ENCODE data around the gene TRIM41. TPM values are rescaled to one million over a fixed set of nuclear protein-coding genes. Genes with fewer than 3 reads are reported as not detected.

The TRIM41 gene
- total and polyA plus RNA-seq, 2 experiments from 2014 or later = 6.2 to 8.7 TPM

DNA sequence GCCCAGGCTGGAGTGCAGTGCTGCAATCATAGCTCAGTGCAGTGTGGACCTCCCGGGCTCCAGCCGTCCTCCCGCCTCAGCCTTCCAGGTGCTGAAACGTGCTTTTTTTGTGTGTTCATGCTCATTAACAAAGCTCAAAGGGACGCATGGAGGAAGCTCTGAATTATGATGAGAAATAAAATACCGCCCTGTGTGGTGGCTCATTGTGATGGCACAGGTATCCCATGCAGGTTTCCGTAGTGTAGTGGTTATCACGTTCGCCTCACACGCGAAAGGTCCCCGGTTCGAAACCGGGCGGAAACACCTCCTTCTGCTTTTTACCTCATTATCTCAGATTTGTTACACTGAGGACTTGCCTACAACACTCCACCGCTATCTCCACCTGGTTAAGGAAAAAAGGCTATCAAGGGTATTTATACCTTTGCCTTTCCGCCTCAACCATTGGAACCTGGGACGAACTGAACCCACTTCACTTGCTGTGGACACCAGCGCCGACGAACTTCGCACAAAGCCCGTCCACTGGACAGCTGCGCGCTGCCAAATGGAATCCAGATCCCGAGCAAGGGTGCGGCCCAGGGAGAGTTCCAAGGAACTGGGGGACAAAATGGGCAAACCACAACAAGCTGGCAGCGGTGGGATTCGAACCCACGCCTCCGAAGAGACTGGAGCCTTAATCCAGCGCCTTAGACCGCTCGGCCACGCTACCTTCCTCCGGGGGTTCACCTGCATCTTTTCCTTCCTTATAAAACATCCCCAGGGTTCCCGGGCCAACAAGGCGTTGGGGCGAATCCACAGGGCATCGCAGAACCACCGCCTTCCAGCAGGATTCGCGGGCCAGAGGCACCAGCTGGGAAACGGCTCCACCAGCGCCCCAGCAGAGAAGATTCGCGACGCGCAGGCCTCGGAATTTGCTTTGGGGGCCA, 49.4 kb upstream of the TRIM41 start:
- Histone ChIP-seq H3K27me3 (ENCODE audit: insufficient read depth) (peaks cover 34% of the 10 kb centered on the region), H4K20me1 (replicated peaks; ENCODE audit: insufficient read depth) (no peaks in the 10 kb centered on the region), H3K4me1 (ENCODE audit: insufficient read depth) (peaks cover 4% of the 10 kb centered on the region), H3K27ac (ENCODE audit: low read depth) (no peak overlapping the region), H3K36me3 (ENCODE audit: insufficient read depth) (no peaks in the 10 kb centered on the region), H3K4me3 (peak overlapping the region; percentile 75), H3K9me2 (ENCODE audit: insufficient read depth) (no peaks in the 10 kb centered on the region), H3K4me2 (peak overlapping the region; percentile 89), H3K79me2 (replicated peaks; ENCODE audit: insufficient read depth) (no peaks in the 10 kb centered on the region), H2AFZ (peak overlapping the region; percentile 99), H3F3A (replicated peaks; ENCODE audit: low read depth) (peaks cover 3% of the 10 kb centered on the region; the same call in 1 of the 2 replicates)
- DNase-seq (ENCODE audit: low spot score) (peak; percentile 92), ATAC-seq (peak; percentile 70)
- H3K4me1 Mint-ChIP-seq = peaks cover 17% of the 10 kb centered on the region
- TF ChIP-seq CREB1 (CRISPR knock-in tag; IDR thresholded peaks at IDR 0.05; ENCODE audit: low read depth) = peak; percentile 37; the same call in 1 of the 2 replicates
- TF ChIP-seq ZNF114 (CRISPR knock-in tag; IDR thresholded peaks at IDR 0.05) = peak; percentile 89; the same call in 1 of the 2 replicates
- TF ChIP-seq EZH2 (IDR thresholded peaks at IDR 0.05; ENCODE audit: low read depth, unreplicated experiment) = peak; percentile 24
- no peak for TF ChIP-seq ZNF331 (CRISPR knock-in tag; IDR thresholded peaks at IDR 0.05; ENCODE audit: low read depth)
- TF ChIP-seq, protein P1, sequence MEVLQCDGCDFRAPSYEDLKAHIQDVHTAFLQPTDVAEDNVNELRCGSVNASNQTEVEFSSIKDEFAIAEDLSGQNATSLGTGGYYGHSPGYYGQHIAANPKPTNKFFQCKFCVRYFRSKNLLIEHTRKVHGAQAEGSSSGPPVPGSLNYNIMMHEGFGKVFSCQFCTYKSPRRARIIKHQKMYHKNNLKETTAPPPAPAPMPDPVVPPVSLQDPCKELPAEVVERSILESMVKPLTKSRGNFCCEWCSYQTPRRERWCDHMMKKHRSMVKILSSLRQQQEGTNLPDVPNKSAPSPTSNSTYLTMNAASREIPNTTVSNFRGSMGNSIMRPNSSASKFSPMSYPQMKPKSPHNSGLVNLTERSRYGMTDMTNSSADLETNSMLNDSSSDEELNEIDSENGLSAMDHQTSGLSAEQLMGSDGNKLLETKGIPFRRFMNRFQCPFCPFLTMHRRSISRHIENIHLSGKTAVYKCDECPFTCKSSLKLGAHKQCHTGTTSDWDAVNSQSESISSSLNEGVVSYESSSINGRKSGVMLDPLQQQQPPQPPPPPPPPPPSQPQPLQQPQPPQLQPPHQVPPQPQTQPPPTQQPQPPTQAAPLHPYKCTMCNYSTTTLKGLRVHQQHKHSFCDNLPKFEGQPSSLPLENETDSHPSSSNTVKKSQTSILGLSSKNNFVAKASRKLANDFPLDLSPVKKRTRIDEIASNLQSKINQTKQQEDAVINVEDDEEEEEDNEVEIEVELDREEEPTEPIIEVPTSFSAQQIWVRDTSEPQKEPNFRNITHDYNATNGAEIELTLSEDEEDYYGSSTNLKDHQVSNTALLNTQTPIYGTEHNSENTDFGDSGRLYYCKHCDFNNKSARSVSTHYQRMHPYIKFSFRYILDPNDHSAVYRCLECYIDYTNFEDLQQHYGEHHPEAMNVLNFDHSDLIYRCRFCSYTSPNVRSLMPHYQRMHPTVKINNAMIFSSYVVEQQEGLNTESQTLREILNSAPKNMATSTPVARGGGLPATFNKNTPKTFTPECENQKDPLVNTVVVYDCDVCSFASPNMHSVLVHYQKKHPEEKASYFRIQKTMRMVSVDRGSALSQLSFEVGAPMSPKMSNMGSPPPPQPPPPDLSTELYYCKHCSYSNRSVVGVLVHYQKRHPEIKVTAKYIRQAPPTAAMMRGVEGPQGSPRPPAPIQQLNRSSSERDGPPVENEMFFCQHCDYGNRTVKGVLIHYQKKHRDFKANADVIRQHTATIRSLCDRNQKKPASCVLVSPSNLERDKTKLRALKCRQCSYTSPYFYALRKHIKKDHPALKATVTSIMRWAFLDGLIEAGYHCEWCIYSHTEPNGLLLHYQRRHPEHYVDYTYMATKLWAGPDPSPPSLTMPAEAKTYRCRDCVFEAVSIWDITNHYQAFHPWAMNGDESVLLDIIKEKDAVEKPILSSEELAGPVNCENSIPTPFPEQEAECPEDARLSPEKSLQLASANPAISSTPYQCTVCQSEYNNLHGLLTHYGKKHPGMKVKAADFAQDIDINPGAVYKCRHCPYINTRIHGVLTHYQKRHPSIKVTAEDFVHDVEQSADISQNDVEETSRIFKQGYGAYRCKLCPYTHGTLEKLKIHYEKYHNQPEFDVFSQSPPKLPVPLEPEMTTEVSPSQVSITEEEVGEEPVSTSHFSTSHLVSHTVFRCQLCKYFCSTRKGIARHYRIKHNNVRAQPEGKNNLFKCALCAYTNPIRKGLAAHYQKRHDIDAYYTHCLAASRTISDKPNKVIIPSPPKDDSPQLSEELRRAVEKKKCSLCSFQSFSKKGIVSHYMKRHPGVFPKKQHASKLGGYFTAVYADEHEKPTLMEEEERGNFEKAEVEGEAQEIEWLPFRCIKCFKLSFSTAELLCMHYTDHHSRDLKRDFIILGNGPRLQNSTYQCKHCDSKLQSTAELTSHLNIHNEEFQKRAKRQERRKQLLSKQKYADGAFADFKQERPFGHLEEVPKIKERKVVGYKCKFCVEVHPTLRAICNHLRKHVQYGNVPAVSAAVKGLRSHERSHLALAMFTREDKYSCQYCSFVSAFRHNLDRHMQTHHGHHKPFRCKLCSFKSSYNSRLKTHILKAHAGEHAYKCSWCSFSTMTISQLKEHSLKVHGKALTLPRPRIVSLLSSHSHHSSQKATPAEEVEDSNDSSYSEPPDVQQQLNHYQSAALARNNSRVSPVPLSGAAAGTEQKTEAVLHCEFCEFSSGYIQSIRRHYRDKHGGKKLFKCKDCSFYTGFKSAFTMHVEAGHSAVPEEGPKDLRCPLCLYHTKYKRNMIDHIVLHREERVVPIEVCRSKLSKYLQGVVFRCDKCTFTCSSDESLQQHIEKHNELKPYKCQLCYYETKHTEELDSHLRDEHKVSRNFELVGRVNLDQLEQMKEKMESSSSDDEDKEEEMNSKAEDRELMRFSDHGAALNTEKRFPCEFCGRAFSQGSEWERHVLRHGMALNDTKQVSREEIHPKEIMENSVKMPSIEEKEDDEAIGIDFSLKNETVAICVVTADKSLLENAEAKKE (CRISPR knock-in tag; IDR thresholded peaks at IDR 0.05) = peak; percentile 64; the same call in 1 of the 2 replicates
- peak overlapping the region; percentile 86 for H3K4me3 Mint-ChIP-seq
- H3K36me3 Mint-ChIP-seq (ENCODE audit: low read depth) = no peaks in the 10 kb centered on the region; the same call in 2 of the 3 replicates
- peaks cover 61% of the 10 kb centered on the region for H3K27me3 Mint-ChIP-seq (ENCODE audit: insufficient read depth, low read depth, poor library complexity)
- peak overlapping the region; percentile 79 for H3K27ac Mint-ChIP-seq
- H3K9me3 Mint-ChIP-seq = peaks cover 14% of the 10 kb centered on the region; the same call in 2 of the 3 replicates

Data from GM23338 (cell line).